Measurements from ENCODE around the gene HYLS1.
A peak's percentile ranks its signal among the peaks of the same experiment; 100 is the strongest.

Gene HYLS1

DNA sequence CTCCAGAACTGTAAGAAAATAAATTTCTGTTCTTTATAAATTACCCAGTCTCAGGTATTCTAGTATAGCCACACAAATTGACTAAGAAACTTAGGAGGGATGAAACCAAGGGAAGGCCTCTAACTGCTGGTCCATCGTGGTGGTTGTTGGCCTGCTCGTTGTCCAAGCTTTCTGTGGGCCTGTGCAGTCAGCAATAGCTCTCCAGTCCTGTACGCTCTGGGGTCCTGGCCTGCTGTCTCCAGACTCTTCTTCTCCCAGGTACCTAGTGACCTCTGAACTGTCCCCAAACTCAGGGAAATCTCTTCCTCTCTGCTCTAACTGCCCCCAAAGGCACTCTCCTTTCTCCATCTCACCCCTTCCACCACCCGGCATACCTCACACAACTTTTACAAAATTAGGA, 52.7 kb downstream of the HYLS1 start:
- no peak for DNase-seq (ENCODE audit: low read depth)
- H3K4me3 ChIP-seq (ENCODE audit: low read depth, low read length), result no peak overlapping the region
- TF ChIP-seq, protein P1, sequence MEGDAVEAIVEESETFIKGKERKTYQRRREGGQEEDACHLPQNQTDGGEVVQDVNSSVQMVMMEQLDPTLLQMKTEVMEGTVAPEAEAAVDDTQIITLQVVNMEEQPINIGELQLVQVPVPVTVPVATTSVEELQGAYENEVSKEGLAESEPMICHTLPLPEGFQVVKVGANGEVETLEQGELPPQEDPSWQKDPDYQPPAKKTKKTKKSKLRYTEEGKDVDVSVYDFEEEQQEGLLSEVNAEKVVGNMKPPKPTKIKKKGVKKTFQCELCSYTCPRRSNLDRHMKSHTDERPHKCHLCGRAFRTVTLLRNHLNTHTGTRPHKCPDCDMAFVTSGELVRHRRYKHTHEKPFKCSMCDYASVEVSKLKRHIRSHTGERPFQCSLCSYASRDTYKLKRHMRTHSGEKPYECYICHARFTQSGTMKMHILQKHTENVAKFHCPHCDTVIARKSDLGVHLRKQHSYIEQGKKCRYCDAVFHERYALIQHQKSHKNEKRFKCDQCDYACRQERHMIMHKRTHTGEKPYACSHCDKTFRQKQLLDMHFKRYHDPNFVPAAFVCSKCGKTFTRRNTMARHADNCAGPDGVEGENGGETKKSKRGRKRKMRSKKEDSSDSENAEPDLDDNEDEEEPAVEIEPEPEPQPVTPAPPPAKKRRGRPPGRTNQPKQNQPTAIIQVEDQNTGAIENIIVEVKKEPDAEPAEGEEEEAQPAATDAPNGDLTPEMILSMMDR (IDR thresholded peaks at IDR 0.05; ENCODE audit: control insufficient read depth, extremely low read depth, insufficient read depth), result no peak

DNA sequence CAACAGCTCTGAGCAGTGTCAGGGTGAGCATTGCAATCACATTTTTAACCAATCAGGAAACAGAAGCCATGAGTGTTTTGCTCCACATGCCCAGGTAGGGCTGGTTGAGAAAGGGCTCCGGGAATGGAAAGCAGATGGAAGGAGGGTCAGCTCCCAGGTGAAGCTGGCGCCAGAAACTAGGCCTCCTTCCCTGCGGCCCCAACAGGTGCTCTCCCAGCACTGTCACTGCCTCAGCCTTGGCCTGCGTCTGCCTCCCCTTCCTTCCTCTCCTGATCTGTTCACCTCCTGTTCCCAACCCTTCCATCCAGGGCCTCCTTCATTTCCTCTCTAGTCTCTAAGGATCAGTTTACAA, 53.8 kb downstream of the HYLS1 start:
- no peak for DNase-seq (ENCODE audit: low read depth)
- no peak overlapping the region for H3K4me3 ChIP-seq (ENCODE audit: low read depth, low read length)
- TF ChIP-seq, protein P1 (IDR thresholded peaks at IDR 0.05; ENCODE audit: control insufficient read depth, extremely low read depth, insufficient read depth), result no peak

DNA sequence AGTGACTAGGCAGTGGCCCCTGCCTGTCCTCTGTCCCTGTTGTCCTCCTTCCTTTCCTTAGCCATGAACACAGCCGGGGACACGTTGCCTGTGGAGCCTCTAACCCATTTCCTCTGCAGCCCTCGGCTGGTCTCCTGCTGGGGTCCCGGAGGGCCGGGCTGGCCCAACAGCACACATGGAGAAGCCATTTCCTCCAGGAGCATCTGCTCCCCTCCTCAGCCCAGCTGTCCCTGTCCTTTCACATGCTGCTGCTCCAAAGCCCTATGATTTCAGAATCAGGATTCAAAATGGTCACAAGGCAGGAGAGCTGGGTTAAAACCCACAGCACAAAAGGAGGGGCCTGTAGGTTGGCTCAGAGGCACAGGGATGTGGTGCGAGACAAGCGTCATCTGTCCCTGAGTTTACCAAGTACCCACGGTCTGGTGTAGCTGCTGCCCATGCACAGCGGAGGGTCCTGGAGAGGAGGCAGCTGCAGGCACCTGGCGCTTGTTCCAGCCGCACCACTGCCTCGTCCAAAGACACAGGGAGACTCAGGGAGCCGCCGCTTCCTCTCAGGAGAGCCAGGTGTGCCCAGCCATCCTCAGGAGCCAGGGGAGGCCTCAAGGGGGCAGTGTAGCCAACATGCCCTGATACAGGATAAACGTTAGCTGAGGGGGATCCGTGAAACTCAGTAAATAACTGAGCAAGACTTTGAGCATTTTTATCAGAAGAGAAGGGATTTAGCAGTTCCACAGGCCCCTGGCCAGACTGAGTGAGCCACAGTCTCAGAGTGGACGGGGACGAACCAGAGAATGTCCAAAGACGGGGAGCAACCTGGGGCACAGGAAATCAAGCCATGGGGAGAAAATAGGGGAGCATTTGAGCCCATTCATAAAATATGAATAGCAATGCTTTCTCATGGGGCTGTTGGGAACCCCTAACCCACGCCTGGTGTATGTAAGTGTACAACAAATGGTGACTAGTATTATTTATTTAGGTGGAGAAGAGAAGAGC, 54.4 kb downstream of the HYLS1 start:
- TF ChIP-seq, protein P1 (IDR thresholded peaks at IDR 0.05; ENCODE audit: control insufficient read depth, extremely low read depth, insufficient read depth), result peak; percentile 90
- DNase-seq (ENCODE audit: low read depth), result no peak
- no peak overlapping the region for H3K4me3 ChIP-seq (ENCODE audit: low read depth, low read length)

DNA sequence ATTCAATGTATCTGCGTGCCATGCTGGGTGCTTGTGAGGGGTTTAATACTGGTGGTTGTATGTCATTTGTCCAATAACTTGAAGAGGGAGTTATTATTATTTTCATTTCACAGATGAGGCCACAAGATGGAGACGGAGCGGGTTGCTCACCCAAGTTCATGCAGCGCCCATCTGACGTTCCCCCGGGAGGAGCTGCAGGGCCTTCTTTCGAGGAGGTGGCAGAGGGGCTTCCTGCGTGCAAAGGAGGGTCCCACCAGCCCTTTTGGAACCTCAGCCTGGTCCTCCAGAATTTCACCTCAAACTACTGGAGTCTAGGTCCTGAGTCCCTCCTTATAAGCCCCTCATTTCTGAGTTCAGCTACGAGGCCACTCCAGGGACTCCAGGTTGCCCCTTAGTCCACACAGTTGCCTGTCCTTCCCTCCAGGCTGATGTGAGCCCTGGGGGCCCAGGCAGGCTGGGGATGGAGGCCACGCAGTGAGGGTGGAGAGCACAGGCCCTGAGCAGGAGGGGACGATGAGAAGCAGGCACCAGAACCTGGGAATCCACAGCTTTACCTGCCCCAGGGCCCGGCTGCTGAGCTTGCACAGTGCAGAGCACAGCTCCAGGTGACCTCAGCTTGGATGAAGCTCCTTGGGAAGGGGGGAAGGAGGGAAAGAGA, 55.4 kb downstream of the HYLS1 start:
- TF ChIP-seq, protein P1 (IDR thresholded peaks at IDR 0.05; ENCODE audit: control insufficient read depth, extremely low read depth, insufficient read depth), result no peak
- DNase-seq (ENCODE audit: low read depth), result no peak
- H3K4me3 ChIP-seq (ENCODE audit: low read depth, low read length), result no peak overlapping the region

DNA sequence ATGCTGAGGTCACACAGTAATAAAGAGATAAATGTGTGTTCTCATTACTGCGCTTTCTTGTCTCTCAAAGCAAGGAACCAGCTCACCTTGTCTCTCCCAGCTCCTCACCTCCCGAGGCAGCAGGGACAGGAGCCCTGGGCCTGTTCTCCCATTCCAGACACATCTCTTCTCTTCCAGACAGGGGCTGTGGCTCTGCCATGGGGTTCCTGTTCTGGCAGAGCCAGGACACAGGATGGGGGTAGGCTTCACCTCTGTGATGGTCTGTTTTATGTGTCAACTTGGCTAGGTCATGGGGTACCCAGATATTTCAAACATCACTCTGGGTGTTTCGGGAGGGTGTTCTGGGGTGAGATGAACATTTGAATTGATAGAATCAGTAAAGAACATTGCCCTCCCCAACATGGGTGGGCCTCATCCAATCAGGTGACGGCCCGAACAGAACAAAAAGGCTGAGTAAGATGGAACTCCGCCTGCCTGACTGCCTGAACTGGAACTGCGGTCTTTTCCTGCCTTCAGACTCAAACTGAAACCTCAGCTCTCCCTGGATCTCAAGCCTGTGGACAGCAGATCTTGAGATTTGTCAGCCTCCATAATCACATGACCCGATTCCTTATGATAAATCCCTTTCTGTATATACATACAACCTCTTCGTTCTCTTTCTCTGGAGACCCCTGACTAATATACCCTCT, 56.3 kb downstream of the HYLS1 start:
- DNase-seq (ENCODE audit: low read depth), result no peak
- TF ChIP-seq, protein P1 (IDR thresholded peaks at IDR 0.05; ENCODE audit: control insufficient read depth, extremely low read depth, insufficient read depth), result no peak
- no peak overlapping the region for H3K4me3 ChIP-seq (ENCODE audit: low read depth, low read length)

DNA sequence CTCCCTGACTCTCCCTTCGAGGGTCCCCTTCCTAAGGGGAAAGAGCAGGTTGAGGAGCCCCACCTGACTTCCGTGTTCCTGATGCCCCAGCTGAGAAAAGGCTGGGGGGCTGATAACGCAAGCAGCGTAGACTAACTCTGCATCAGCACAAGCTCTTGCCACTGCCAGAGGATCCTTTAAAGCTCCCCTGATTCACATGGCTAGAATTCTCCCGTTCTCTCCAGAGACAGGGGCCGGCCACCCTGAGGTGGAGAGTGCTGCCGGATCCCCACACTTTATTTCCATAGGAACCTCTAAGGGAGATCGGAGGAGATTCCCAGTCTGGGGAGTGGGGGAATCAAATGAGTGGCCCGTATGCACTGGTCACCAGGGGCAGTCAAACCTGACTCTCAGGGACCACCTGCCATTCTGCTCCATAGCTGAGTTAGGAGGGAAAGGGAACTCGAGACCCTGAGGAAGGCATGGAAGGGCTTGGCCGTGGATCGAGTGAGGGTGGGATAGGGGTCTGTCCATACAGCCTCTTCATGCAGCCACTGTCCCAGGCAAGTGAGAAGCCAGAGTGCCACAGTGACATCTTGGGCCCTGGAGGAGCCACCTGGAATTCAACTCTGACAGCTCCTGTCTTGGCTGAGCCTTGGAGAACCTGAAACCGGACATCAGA, 57.0 kb downstream of the HYLS1 start:
- H3K4me3 ChIP-seq (ENCODE audit: low read depth, low read length), result no peak overlapping the region
- TF ChIP-seq, protein P1 (IDR thresholded peaks at IDR 0.05; ENCODE audit: control insufficient read depth, extremely low read depth, insufficient read depth), result no peak
- no peak for DNase-seq (ENCODE audit: low read depth)

Measured in LNCaP clone FGC (cell line).